ENCODE measurements around the gene MEX3A. TPM values are rescaled to one million over a fixed set of nuclear protein-coding genes. Genes with fewer than 3 reads are reported as not detected.

The MEX3A gene
- total and polyA plus RNA-seq, 4 experiments from 2014 or later = not detected

DNA sequence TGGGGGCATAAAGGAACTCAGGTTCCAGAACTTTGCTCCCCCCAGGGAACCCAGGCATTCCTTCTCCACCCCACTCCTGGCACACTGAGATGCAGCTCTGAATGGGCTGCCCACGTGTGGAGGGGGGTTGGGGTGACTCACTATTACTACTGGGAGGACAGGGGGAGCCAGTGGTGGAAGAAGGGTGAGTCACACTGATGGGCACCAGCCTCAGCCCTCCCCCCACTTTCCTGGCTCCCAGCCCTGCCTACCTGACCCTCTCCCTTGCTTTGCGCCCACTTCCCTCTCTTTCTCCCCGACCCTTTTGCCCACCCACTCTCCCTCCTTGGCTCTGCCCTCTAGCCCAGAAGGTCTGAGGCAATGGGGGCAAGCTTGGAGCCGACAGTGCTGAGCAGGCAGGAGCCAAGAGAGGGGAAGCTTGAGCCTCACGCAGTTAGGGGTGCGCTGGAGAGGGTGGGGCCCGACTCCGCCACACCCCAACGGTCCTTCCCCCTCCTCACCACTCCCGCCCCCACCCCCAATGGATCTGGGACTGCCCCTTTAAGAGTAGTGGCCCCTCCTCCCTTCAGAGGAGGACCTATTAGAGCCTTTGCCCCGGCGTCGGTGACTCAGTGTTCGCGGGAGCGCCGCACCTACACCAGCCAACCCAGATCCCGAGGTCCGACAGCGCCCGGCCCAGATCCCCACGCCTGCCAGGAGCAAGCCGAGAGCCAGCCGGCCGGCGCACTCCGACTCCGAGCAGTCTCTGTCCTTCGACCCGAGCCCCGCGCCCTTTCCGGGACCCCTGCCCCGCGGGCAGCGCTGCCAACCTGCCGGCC, 32.0 kb upstream of the MEX3A start, which contains the start of gene LMNA:
Gene LMNA (plus strand): TSS at position 611 of the 818 bp plus-strand sequence. CDS start 208 bp downstream, outside the sequence.
- H3K4me1 Mint-ChIP-seq = peaks cover 12 to 49% (median 27%) of the 10 kb centered on the region in 4 donors
- intact Hi-C loops (cut with micrococcal nuclease) = loop anchor here (1.0 to 2.0 kb wide), 4 partner anchors 8 to 18 kb away; no protein-coding TSS in a partner anchor
- H3K4me3 ChIP-seq (ENCODE audit: low read length in 2 of 2) = peak within 1 kb of the TSS; percentile 81
- peak within 1 kb of the TSS; percentile 91 for H3K27ac ChIP-seq (ENCODE audit: low read depth, low read length)
- H3K9me3 Mint-ChIP-seq = no peaks in the 10 kb centered on the region
- H3K36me3 Mint-ChIP-seq = peaks cover 0 to 16% of the 10 kb centered on the region in 2 donors
- peaks cover 41% of the 10 kb centered on the region for H3K4me1 ChIP-seq (ENCODE audit: insufficient read depth, low read length)
- peak; percentile 73 to 96 (median 74) for DNase-seq
- no peaks in the 10 kb centered on the region for H3K27me3 ChIP-seq (ENCODE audit: insufficient read depth, low read length)
- ChIA-PET POLR2A (ENCODE audit: partially characterized antibody) (interaction anchor here (0.8 to 21.9 kb wide), 8 partner anchors 9 to 578 kb away, joined by 3 to 527 read pairs (median 6); partner anchors contain the start of genes PMF1, SLC25A44, SMG5 and SYT11), CTCF (ENCODE audit: partially characterized antibody) (interaction anchor here (1.4 to 13.8 kb wide), 7 partner anchors 8 to 31 kb away, joined by 3 to 157 read pairs (median 6); no protein-coding TSS in a partner anchor)
- peak within 1 kb of the TSS; percentile 94 to 98 (median 96) for H3K4me3 Mint-ChIP-seq
- no peaks in the 10 kb centered on the region for H3K36me3 ChIP-seq (ENCODE audit: insufficient read depth, low read length)
- H3K27me3 Mint-ChIP-seq = no peaks in the 10 kb centered on the region
- H3K9me3 ChIP-seq (ENCODE audit: control insufficient read depth in 1 of 2, low read length in 2 of 2) = no peaks in the 10 kb centered on the region
- H3K27ac Mint-ChIP-seq = peak within 1 kb of the TSS; percentile 95 to 99 (median 98)

DNA sequence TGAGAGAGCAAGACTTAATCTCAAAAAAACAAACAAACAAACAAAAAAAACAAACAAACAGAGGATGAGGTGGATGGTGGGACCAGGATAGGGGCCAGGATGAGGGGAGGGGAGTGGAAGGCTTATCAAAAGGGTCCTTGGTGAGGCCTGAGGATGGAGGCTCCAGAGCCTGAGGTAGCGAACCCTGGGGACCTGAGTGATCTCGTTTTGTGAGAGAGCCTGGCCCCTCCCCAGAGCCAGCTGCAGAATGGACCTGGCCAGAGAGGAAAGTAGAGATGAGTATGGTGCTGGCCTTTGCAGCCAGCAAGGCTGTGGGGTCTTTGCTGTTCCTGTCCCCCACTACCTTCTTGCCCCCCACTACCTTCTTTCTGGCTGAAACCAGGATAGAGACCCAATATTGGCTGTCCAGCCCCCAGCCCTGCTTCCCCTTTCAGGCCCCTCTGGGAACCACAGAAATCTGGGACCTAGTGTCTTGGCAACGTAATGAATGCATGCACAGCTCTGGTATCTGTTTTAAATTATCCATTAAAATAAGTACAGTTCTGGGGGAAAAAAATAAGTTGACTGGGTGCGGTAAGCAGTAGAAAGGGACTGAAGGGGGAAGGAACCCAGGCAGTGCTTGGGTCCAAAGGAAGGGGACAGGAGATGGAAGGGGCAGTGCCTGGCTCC, 31.2 kb upstream of the MEX3A start:
- Mint-ChIP-seq H3K36me3 (peaks cover 0 to 16% of the 10 kb centered on the region in 2 donors), H3K27me3 (no peaks in the 10 kb centered on the region), H3K4me3 (peak overlapping the region in 7 of 8 donors; percentile 23 to 98 (median 58)), H3K4me1 (peaks cover 11 to 45% (median 23%) of the 10 kb centered on the region in 4 donors), H3K9me3 (no peaks in the 10 kb centered on the region), H3K27ac (peak overlapping the region; percentile 95 to 99 (median 98))
- Histone ChIP-seq H3K36me3 (ENCODE audit: insufficient read depth, low read length) (no peaks in the 10 kb centered on the region), H3K4me3 (ENCODE audit: low read length in 2 of 2) (no peak overlapping the region), H3K27ac (ENCODE audit: low read depth, low read length) (peak overlapping the region; percentile 91), H3K4me1 (ENCODE audit: insufficient read depth, low read length) (peaks cover 37% of the 10 kb centered on the region), H3K27me3 (ENCODE audit: insufficient read depth, low read length) (no peaks in the 10 kb centered on the region), H3K9me3 (ENCODE audit: control insufficient read depth in 1 of 2, low read length in 2 of 2) (no peaks in the 10 kb centered on the region)
- peak in 1 of 5 donors; percentile 33 for DNase-seq
- ChIA-PET POLR2A (ENCODE audit: partially characterized antibody) (interaction anchor here (2.0 to 21.9 kb wide), 4 partner anchors 10 to 99 kb away, joined by 7 to 527 read pairs (median 64); partner anchors contain the start of gene PMF1), CTCF (ENCODE audit: partially characterized antibody) (interaction anchor here (1.4 to 13.8 kb wide), 3 partner anchors 9 to 17 kb away, joined by 3 to 157 read pairs (median 14); no protein-coding TSS in a partner anchor)
- intact Hi-C loops (cut with micrococcal nuclease) = no loop called here

DNA sequence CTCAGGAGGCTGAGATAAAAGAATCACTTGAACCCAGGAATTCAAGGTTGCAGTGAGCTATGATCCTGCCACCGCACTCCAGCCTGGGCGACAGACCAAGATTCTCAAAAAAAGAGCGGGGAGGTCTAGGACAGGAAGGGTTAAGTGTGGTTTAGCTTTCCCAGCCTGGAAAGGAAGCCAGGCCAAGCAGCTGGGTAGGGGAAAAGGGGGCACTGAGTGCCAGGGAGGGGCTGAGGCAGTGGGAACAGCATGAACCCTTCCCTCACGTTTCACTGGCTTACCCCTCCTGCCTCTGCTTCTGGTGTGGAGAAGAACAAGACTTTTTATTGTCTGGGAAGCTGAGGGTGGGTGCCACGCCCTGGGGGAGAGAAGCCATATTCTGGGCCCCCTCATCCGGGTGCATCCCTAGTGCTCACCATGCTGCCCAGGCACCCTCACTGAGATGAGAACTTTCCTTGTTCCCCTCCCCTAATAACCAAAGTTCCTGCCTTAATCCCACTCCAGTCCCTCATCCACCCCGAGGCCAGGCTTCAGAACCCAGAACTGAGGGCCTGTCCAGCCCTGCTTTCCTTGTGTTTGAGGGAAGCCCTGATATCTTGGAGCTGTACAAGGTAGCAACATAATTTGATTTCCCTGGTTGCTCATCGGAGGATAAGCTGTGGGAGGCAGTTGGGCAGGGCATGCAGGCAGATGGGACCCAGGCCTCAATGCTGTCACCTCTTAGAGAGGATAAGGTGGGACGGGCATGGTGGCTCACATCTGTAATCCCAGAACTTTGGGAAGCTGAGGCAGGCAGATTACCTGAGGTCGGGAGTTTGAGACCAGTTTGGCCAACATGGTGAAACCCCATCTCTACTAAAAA, 30.2 kb upstream of the MEX3A start:
- Mint-ChIP-seq H3K9me3 (no peaks in the 10 kb centered on the region), H3K4me1 (peaks cover 9 to 46% (median 20%) of the 10 kb centered on the region in 4 donors), H3K36me3 (peaks cover 0 to 16% of the 10 kb centered on the region in 2 donors), H3K27me3 (no peaks in the 10 kb centered on the region), H3K27ac (peak overlapping the region; percentile 60 to 98 (median 87)), H3K4me3 (peak overlapping the region in 1 of 8 donors; percentile 17)
- DNase-seq = peak in 1 of 5 donors; percentile 13
- POLR2A ChIA-PET (ENCODE audit: partially characterized antibody) = interaction anchor here (0.6 to 21.9 kb wide), 4 partner anchors 14 to 16 kb away, joined by 3 to 527 read pairs (median 57); no protein-coding TSS in a partner anchor
- Histone ChIP-seq H3K9me3 (ENCODE audit: control insufficient read depth in 1 of 2, low read length in 2 of 2) (no peaks in the 10 kb centered on the region), H3K36me3 (ENCODE audit: insufficient read depth, low read length) (no peaks in the 10 kb centered on the region), H3K27me3 (ENCODE audit: insufficient read depth, low read length) (no peaks in the 10 kb centered on the region), H3K4me1 (ENCODE audit: insufficient read depth, low read length) (peaks cover 30% of the 10 kb centered on the region), H3K4me3 (ENCODE audit: low read length in 2 of 2) (no peak overlapping the region), H3K27ac (ENCODE audit: low read depth, low read length) (no peak overlapping the region)
- CTCF ChIA-PET (ENCODE audit: partially characterized antibody) = interaction anchor here (1.1 to 13.8 kb wide), 5 partner anchors 8 to 22 kb away, joined by 3 to 157 read pairs (median 4); no protein-coding TSS in a partner anchor
- intact Hi-C loops (cut with micrococcal nuclease) = no loop called here

DNA sequence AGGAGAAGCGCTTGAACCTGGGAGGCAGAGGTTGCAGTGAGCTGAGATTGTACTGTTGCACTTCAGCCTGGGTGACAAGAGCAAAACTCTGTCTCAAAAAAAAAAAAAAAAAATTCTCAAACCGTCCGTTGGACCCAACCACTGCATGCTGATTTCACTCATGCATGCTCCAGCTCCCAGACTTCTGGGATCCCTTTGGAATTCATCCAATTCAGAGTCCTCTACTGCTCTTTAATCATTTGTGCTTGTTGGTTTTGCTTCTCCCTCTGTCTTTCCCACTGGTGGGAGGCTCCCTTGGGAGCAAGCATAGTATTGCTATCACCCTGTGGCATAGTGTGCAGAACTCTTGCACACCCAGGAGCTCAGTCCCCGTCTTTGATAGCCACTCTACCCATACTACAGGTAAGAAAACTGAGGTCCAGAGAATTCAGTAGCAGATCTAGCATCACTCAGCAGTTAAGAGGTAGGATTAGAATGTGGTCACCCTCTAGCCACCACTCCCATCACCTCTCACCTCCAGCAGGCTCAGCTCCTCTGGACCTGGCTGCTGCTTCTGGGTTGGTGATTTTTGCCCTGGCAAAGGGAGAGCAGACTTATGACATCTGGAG, 29.2 kb upstream of the MEX3A start:
- intact Hi-C loops (cut with micrococcal nuclease) = no loop called here
- Mint-ChIP-seq H3K27me3 (no peaks in the 10 kb centered on the region), H3K36me3 (peaks cover 0 to 14% of the 10 kb centered on the region in 2 donors), H3K9me3 (no peaks in the 10 kb centered on the region), H3K27ac (peak overlapping the region in 6 of 7 donors; percentile 19 to 98 (median 78)), H3K4me1 (peaks cover 13 to 52% (median 25%) of the 10 kb centered on the region in 4 donors), H3K4me3 (no peak overlapping the region)
- ChIA-PET CTCF (ENCODE audit: partially characterized antibody) (interaction anchor here (1.1 to 13.8 kb wide), 4 partner anchors 9 to 21 kb away, joined by 3 to 157 read pairs (median 9); no protein-coding TSS in a partner anchor), POLR2A (ENCODE audit: partially characterized antibody) (interaction anchor here (0.6 to 21.9 kb wide), 4 partner anchors 11 to 17 kb away, joined by 3 to 527 read pairs (median 4); no protein-coding TSS in a partner anchor)
- Histone ChIP-seq H3K4me1 (ENCODE audit: insufficient read depth, low read length) (peaks cover 36% of the 10 kb centered on the region), H3K27ac (ENCODE audit: low read depth, low read length) (no peak overlapping the region), H3K27me3 (ENCODE audit: insufficient read depth, low read length) (no peaks in the 10 kb centered on the region), H3K36me3 (ENCODE audit: insufficient read depth, low read length) (no peaks in the 10 kb centered on the region), H3K4me3 (ENCODE audit: low read length in 2 of 2) (no peak overlapping the region), H3K9me3 (ENCODE audit: control insufficient read depth in 1 of 2, low read length in 2 of 2) (no peaks in the 10 kb centered on the region)
- peak in 1 of 5 donors; percentile 22 for DNase-seq

DNA sequence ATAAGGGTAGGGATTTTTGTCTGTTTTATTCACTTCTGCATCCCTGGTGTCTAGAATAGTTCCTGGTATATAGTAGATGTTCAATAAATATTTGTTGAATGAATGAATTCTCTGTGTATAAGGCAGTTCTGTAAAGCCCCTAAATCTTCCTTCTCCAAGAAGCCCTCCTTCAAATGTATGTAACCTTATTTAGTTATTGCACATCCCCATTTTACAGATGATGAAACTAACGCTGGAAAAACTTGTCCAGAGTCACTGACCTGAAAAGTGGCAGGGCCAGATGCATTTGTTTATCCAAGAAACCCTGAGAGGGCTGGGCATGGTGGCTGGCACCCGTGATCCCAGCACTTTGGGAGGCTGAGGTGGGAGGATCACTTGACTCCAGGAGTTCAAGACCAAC, 28.0 kb upstream of the MEX3A start:
- H3K27me3 Mint-ChIP-seq = no peaks in the 10 kb centered on the region
- intact Hi-C loops (cut with micrococcal nuclease) = no loop called here
- Histone ChIP-seq H3K4me3 (ENCODE audit: low read length in 2 of 2) (no peak overlapping the region), H3K27me3 (ENCODE audit: insufficient read depth, low read length) (no peaks in the 10 kb centered on the region), H3K4me1 (ENCODE audit: insufficient read depth, low read length) (peaks cover 33% of the 10 kb centered on the region), H3K9me3 (ENCODE audit: control insufficient read depth in 1 of 2, low read length in 2 of 2) (no peaks in the 10 kb centered on the region), H3K27ac (ENCODE audit: low read depth, low read length) (no peak overlapping the region), H3K36me3 (ENCODE audit: insufficient read depth, low read length) (no peaks in the 10 kb centered on the region)
- H3K9me3 Mint-ChIP-seq = no peaks in the 10 kb centered on the region
- POLR2A ChIA-PET (ENCODE audit: partially characterized antibody) = no interaction called here
- no peak overlapping the region for H3K4me3 Mint-ChIP-seq
- CTCF ChIA-PET (ENCODE audit: partially characterized antibody) = interaction anchor here (1.3 to 1.4 kb wide), 2 partner anchors 14 to 20 kb away, joined by 4 to 8 read pairs; no protein-coding TSS in a partner anchor
- DNase-seq = no peak
- H3K36me3 Mint-ChIP-seq = peaks cover 0 to 11% of the 10 kb centered on the region in 2 donors
- H3K4me1 Mint-ChIP-seq = peaks cover 7 to 54% (median 26%) of the 10 kb centered on the region in 4 donors
- peak overlapping the region; percentile 38 to 94 (median 83) for H3K27ac Mint-ChIP-seq

DNA sequence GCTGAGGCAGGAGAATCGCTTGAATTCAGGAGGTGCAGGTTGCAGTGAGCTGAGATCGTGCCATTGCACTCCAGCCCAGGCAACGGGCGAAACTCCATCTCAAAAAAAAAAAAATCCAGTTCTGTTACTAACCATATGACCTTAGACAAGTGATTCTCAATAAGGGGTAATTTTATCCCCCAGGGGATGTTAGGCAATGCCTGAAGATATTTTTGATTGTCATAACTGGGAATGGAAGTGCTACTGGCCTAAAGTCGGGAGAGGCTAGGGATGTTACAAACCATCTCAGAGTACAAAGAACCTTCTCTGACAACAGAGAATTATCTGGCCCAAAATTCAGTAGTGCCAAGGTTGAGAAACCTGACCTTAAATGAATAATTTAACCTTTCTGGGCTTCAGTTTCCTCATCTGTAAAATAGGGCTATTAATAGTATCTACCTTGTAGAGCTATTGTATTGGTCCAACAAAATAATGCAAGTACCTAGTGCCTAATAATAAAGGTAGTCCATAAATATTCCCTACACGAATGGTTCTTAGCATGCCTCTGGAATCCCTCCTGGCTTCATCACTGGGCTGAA, 26.5 kb upstream of the MEX3A start:
- POLR2A ChIA-PET (ENCODE audit: partially characterized antibody) = no interaction called here

More for the DNA sequence above, 26.5 kb upstream of the MEX3A start:
- CTCF ChIA-PET (ENCODE audit: partially characterized antibody) = interaction anchor here (1.4 to 2.6 kb wide), 2 partner anchors 12 to 20 kb away, joined by 8 to 30 read pairs; no protein-coding TSS in a partner anchor
- Mint-ChIP-seq H3K27ac (peak overlapping the region; percentile 90 to 100 (median 100)), H3K4me3 (no peak overlapping the region), H3K9me3 (no peaks in the 10 kb centered on the region), H3K36me3 (peaks cover 0 to 4% of the 10 kb centered on the region in 2 donors), H3K27me3 (no peaks in the 10 kb centered on the region), H3K4me1 (peaks cover 19 to 54% (median 35%) of the 10 kb centered on the region in 4 donors)
- Histone ChIP-seq H3K27me3 (ENCODE audit: insufficient read depth, low read length) (no peaks in the 10 kb centered on the region), H3K4me1 (ENCODE audit: insufficient read depth, low read length) (peaks cover 38% of the 10 kb centered on the region), H3K36me3 (ENCODE audit: insufficient read depth, low read length) (no peaks in the 10 kb centered on the region), H3K9me3 (ENCODE audit: control insufficient read depth in 1 of 2, low read length in 2 of 2) (no peaks in the 10 kb centered on the region), H3K27ac (ENCODE audit: low read depth, low read length) (no peak overlapping the region), H3K4me3 (ENCODE audit: low read length in 2 of 2) (no peak overlapping the region)
- no peak for DNase-seq
- intact Hi-C loops (cut with micrococcal nuclease) = no loop called here

Data from CD4-positive, alpha-beta memory T cell (primary cell).